Vagina (tissue), 2 donors: Measurements from ENCODE around the gene PSMD1. TPM values are rescaled to one million over a fixed set of nuclear protein-coding genes. Genes with fewer than 3 reads are reported as not detected.
A peak's percentile ranks its signal among the peaks of the same experiment; 100 is the strongest.

Source experiments
- DNase-seq, 2 donors: peaks; one replicate each; pipeline ENCODE4 v3.0.0-alpha.2; 2017; ENCODE audit errors: extremely low spot score in 2 of 2
- H3K27ac ChIP-seq: fragments of 200-600 bp; sonication (generic); one replicate; pipeline ENCODE4 v1.5.1; 2019
- H3K27me3 ChIP-seq: fragments of 200-600 bp; sonication (generic); one replicate; pipeline ENCODE4 v1.5.1; 2019
- H3K36me3 ChIP-seq, 2 donors: fragments of 200-600 bp; sonication (generic); one replicate each; pipeline ENCODE4 v1.5.1; 2017 to 2019
- H3K4me1 ChIP-seq: fragments of 200-600 bp; sonication (generic); one replicate; pipeline ENCODE4 v1.5.1; 2019
- H3K4me3 ChIP-seq, 2 donors: fragments of 200-600 bp; sonication (generic); 1 replicate in 1 of 2; 2 replicates in 1 of 2; pipeline ENCODE4 v1.5.1; 2016 to 2019
- H3K9me3 ChIP-seq: fragments of 200-600 bp; sonication (generic); one replicate; pipeline ENCODE4 v1.5.1; 2019
- CTCF ChIP-seq, 3 experiments: fragments of 450-650 bp in 2 of 3; fragments of 200-600 bp in 1 of 3; sonication (generic) in 1 of 3; IDR thresholded peaks; one replicate each; pipeline ENCODE4 v1.5.1; 2017 to 2019; ENCODE audit warnings: antibody characterized with exemption in 3 of 3, mild to moderate bottlenecking in 2 of 3, moderate library complexity in 2 of 3
- POLR2A ChIP-seq, 2 donors: fragments of 450-650 bp; IDR thresholded peaks; one replicate each; pipeline ENCODE4 v1.6.1; 2017; ENCODE audit warnings: antibody characterized with exemption in 2 of 2, mild to moderate bottlenecking in 2 of 2, moderate library complexity in 2 of 2
- POLR2AphosphoS5 ChIP-seq, 2 donors: sonication (generic); formaldehyde crosslinking; IDR thresholded peaks; one replicate each; pipeline ENCODE4 v1.9.0; 2017; ENCODE audit warnings: antibody characterized with exemption in 2 of 2, mild to moderate bottlenecking in 2 of 2, low read depth in 1 of 2; ENCODE audit not compliant: insufficient read depth in 1 of 2
- intact Hi-C: fragments of 100-400 bp; cut with DNase I; formaldehyde crosslinking; loops from one replicate; pipeline ENCODE4 v1.15.1; 2023
- total RNA-seq: library from RNA; depleted of rRNA; stranded (reverse); fragments of >200 nt; gene quantifications from one replicate; pipeline ENCODE4 v1.2.3, GENCODE V29; 2016

The PSMD1 gene
- total RNA-seq, 1 donor from 2014 or later, result 40.5 TPM

- DNase-seq, result no peak
- H3K4me1 ChIP-seq, result peaks cover 17% of the 10 kb centered on the region
- TF ChIP-seq POLR2A (IDR thresholded peaks at IDR 0.05), result no peak
- TF ChIP-seq POLR2AphosphoS5 (IDR thresholded peaks at IDR 0.05; ENCODE audit: insufficient read depth in 1 of 2, low read depth in 1 of 2), result peak in 1 of 2 donors; percentile 42
- H3K36me3 ChIP-seq, result no peaks in the 10 kb centered on the region
- H3K27me3 ChIP-seq, result no peaks in the 10 kb centered on the region
- no peaks in the 10 kb centered on the region for H3K9me3 ChIP-seq
- intact Hi-C loops, result no loop called here
- H3K27ac ChIP-seq, result peak within 1 kb of the TSS; percentile 32
- peak within 1 kb of the TSS; percentile 66 to 80 for H3K4me3 ChIP-seq
Measured at GRCh38 chr2:231198291-231199173, 141.9 kb downstream of the PSMD1 start, which contains the start of gene ARMC9. Gene ARMC9 (plus strand): TSS chr2:231198631. CDS start chr2:231206239, 7,608 bp downstream.

- TF ChIP-seq POLR2AphosphoS5 (IDR thresholded peaks at IDR 0.05; ENCODE audit: insufficient read depth in 1 of 2, low read depth in 1 of 2) (no peak), POLR2A (IDR thresholded peaks at IDR 0.05) (no peak), CTCF (IDR thresholded peaks at IDR 0.05) (no peak)
- Histone ChIP-seq H3K4me1 (peaks cover 17% of the 10 kb centered on the region), H3K9me3 (no peaks in the 10 kb centered on the region), H3K27ac (no peak overlapping the region), H3K27me3 (no peaks in the 10 kb centered on the region), H3K4me3 (peak overlapping the region; percentile 66 to 80), H3K36me3 (no peaks in the 10 kb centered on the region)
- intact Hi-C loops, result no loop called here
- no peak for DNase-seq
Measured at GRCh38 chr2:231199219-231199618, 142.6 kb downstream of the PSMD1 start.

- H3K27ac ChIP-seq, result no peak overlapping the region
- intact Hi-C loops, result no loop called here
- no peak for DNase-seq
- no peak overlapping the region for H3K4me3 ChIP-seq
- TF ChIP-seq POLR2A (IDR thresholded peaks at IDR 0.05) (no peak), POLR2AphosphoS5 (IDR thresholded peaks at IDR 0.05; ENCODE audit: insufficient read depth in 1 of 2, low read depth in 1 of 2) (no peak), CTCF (IDR thresholded peaks at IDR 0.05) (no peak)
- H3K36me3 ChIP-seq, result no peaks in the 10 kb centered on the region
- no peaks in the 10 kb centered on the region for H3K9me3 ChIP-seq
- no peaks in the 10 kb centered on the region for H3K27me3 ChIP-seq
- H3K4me1 ChIP-seq, result peaks cover 17% of the 10 kb centered on the region
Measured at GRCh38 chr2:231200805-231201474, 144.3 kb downstream of the PSMD1 start.

- H3K9me3 ChIP-seq, result no peaks in the 10 kb centered on the region
- intact Hi-C loops, result no loop called here
- H3K4me1 ChIP-seq, result peaks cover 17% of the 10 kb centered on the region
- no peak overlapping the region for H3K4me3 ChIP-seq
- DNase-seq, result no peak
- H3K27me3 ChIP-seq, result no peaks in the 10 kb centered on the region
- H3K36me3 ChIP-seq, result no peaks in the 10 kb centered on the region
- TF ChIP-seq POLR2AphosphoS5 (IDR thresholded peaks at IDR 0.05; ENCODE audit: insufficient read depth in 1 of 2, low read depth in 1 of 2), result no peak
- no peak for TF ChIP-seq CTCF (IDR thresholded peaks at IDR 0.05)
- TF ChIP-seq POLR2A (IDR thresholded peaks at IDR 0.05), result no peak
- no peak overlapping the region for H3K27ac ChIP-seq
Measured at GRCh38 chr2:231201475-231201814, 144.8 kb downstream of the PSMD1 start.

- H3K4me3 ChIP-seq, result no peak overlapping the region
- no peaks in the 10 kb centered on the region for H3K36me3 ChIP-seq
- no peak for DNase-seq
- H3K9me3 ChIP-seq, result no peaks in the 10 kb centered on the region
- intact Hi-C loops, result no loop called here
- H3K4me1 ChIP-seq, result peaks cover 13% of the 10 kb centered on the region
- no peak overlapping the region for H3K27ac ChIP-seq
- no peaks in the 10 kb centered on the region for H3K27me3 ChIP-seq
- TF ChIP-seq POLR2A (IDR thresholded peaks at IDR 0.05) (no peak), POLR2AphosphoS5 (IDR thresholded peaks at IDR 0.05; ENCODE audit: insufficient read depth in 1 of 2, low read depth in 1 of 2) (no peak), CTCF (IDR thresholded peaks at IDR 0.05) (no peak)
Measured at GRCh38 chr2:231203087-231203486, 146.4 kb downstream of the PSMD1 start.
